Activated T-helper 17 cell treated with anti-CD3 and anti-CD28 coated beads, Interleukin-2, amount 50 U/mL, for 72 hours (primary cell): ENCODE results near the gene TMEM38A. TPM values are rescaled to one million over a fixed set of nuclear protein-coding genes. Genes with fewer than 3 reads are reported as not detected.
"Not testable (repeated sequence)": the region's sequence is repeated elsewhere in the genome, so short reads cannot be mapped to it uniquely, and the experiment has no call there.

Source experiments
- ATAC-seq: fragments of 150-1000 bp; cut with Tn5 transposase; replicated peaks from 2 replicates; pipeline ENCODE4 v1.10.0; 2021; ENCODE audit warnings: mild to moderate bottlenecking, moderate library complexity
- H3K27ac Mint-ChIP-seq: one replicate; pipeline ENCODE4 v1.8.0; 2022; ENCODE audit warnings: mixed read lengths
- H3K27me3 Mint-ChIP-seq: one replicate; pipeline ENCODE4 v1.8.0; 2022; ENCODE audit warnings: mixed read lengths
- H3K36me3 Mint-ChIP-seq: one replicate; pipeline ENCODE4 v1.8.0; 2022; ENCODE audit warnings: low read depth, mild to moderate bottlenecking, mixed read lengths
- H3K4me1 Mint-ChIP-seq: one replicate; pipeline ENCODE4 v1.8.0; 2022; ENCODE audit warnings: mixed read lengths
- H3K4me3 Mint-ChIP-seq: one replicate; pipeline ENCODE4 v1.8.0; 2022; ENCODE audit warnings: mild to moderate bottlenecking, mixed read lengths
- H3K9me3 Mint-ChIP-seq: one replicate; pipeline ENCODE4 v1.8.0; 2022; ENCODE audit warnings: mixed read lengths
- total RNA-seq, 2 donors: library from RNA; stranded (reverse); gene quantifications; one replicate each; pipeline ENCODE4 v1.2.3, GENCODE V29; 2022

TMEM38A gene
- total RNA-seq, 2 donors from 2014 or later, result 0.74 to 0.76 TPM

DNA sequence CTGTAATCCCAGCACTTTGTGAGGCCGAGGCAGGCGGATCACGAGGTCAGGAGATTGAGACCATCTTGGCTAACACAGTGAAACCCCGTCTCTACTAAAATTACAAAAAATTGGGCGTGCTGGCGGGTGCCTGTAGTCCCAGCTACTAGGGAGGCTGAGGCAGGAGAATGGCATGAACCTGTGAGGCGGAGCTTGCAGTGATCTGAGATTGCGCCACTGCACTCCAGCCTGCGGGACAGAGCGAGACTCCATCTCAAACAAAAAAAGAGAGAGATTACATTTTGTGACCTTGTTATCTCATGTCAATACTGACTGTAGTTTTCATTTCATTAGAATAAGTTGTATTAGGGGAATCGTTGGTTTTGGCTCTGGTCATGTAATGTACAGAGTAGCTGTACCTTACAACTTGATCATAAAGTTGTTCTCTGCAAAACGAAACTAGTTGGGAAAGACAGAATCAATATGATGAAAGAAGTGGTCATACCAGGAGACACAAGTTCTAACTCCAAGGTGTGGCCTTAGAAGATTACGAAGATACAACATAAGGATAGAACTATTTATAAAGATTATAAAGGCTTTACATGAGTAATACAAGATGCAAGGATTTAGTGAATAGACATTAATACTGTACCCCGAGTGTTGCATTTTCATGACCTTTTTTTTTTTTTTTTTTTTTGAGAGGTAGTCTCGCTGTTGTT is 15.3 kb downstream of the TMEM38A start:
- H3K4me1 Mint-ChIP-seq, result no peaks in the 10 kb centered on the region
- no peak overlapping the region for H3K27ac Mint-ChIP-seq
- H3K4me3 Mint-ChIP-seq, result no peak overlapping the region
- no peaks in the 10 kb centered on the region for H3K27me3 Mint-ChIP-seq
- ATAC-seq, result no peak
- H3K9me3 Mint-ChIP-seq, result no peaks in the 10 kb centered on the region
- H3K36me3 Mint-ChIP-seq, result no peaks in the 10 kb centered on the region

DNA sequence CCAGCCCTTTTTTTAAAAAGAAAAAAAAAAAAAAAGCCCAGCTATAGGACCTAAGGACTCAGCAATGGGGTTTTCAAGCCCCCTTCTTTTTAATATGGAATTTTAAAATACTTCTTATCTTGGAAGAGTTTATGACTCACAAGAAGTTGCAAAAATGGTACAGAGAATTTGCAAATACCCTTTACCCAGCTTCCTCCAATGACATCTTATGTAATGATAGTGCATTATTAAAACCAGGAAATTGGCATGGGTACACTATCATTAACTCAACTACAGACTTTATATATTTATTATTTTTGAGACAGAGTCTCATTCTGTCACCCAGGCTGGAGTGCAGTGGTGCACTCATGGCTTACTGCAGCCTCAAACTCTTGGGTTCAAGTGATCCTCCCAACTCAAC is 16.1 kb downstream of the TMEM38A start:
- ATAC-seq, result no peak
- no peaks in the 10 kb centered on the region for H3K27me3 Mint-ChIP-seq
- H3K36me3 Mint-ChIP-seq, result no peaks in the 10 kb centered on the region
- no peaks in the 10 kb centered on the region for H3K9me3 Mint-ChIP-seq
- H3K4me1 Mint-ChIP-seq, result no peaks in the 10 kb centered on the region
- H3K27ac Mint-ChIP-seq, result no peak overlapping the region
- no peak overlapping the region for H3K4me3 Mint-ChIP-seq

DNA sequence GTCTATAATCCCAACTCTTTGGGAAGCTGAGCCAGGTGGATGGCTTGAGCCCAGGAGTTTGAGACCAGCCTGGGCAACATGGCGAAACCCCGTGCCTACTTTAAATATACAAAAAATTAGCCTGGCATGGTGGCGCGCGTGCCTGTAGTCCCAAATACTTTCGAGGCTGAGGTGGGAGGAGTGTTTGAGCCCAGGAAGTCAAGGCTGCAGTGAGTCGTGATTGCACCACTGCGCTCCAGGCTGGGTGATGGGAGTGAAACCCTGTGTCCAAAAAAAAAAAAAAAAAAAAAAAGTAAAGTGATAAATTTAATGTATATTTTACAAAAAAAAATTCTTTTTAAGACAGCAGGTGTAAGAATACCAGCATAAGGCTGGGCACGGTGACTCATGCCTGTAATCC is 17.6 kb downstream of the TMEM38A start:
- H3K9me3 Mint-ChIP-seq, result no peaks in the 10 kb centered on the region
- no peak overlapping the region for H3K27ac Mint-ChIP-seq
- H3K4me3 Mint-ChIP-seq, result no peak overlapping the region
- H3K4me1 Mint-ChIP-seq, result no peaks in the 10 kb centered on the region
- no peaks in the 10 kb centered on the region for H3K36me3 Mint-ChIP-seq
- no peak for ATAC-seq
- no peaks in the 10 kb centered on the region for H3K27me3 Mint-ChIP-seq

DNA sequence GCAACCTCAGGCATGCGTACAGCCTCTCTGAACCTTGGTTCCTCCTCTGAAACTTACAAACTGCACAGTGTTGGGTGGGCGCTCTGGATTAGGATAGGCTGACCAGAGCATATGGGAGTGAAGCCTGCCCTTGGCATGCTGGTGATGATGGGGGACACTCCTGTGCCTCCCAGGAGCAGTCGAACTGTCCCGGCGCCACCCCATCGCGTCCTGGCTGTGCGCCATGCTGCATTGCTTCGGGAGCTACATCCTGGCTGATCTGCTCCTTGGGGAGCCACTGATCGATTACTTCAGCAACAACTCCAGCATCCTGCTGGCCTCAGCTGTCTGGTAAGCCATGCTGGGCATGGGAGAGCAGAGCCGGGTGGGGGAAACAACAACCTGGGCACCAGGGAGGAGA is 18.9 kb downstream of the TMEM38A start:
- Mint-ChIP-seq H3K4me1 (no peaks in the 10 kb centered on the region), H3K36me3 (no peaks in the 10 kb centered on the region), H3K27ac (no peak overlapping the region), H3K27me3 (no peaks in the 10 kb centered on the region), H3K9me3 (no peaks in the 10 kb centered on the region), H3K4me3 (no peak overlapping the region)
- ATAC-seq, result no peak

DNA sequence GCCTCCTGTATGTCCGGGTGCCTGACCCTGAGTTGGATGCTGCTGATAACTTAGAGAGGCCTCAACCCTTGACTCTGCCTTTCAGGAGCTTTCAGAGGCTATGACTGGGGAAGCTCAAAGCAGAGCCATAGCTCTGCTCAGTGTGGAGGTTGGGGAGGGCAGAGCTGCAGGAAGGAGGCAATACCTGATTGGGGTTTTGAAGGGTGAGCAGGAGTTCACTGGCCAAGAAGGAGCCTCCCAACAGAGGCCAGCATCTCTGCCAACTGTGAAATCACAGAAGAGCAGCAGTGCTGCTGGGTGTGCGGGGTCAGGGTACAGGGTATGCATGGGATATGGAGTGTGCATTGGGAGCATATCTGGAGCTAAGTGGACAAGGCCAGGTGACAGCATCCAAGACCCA is 21.6 kb downstream of the TMEM38A start:
- H3K9me3 Mint-ChIP-seq, result no peaks in the 10 kb centered on the region

DNA sequence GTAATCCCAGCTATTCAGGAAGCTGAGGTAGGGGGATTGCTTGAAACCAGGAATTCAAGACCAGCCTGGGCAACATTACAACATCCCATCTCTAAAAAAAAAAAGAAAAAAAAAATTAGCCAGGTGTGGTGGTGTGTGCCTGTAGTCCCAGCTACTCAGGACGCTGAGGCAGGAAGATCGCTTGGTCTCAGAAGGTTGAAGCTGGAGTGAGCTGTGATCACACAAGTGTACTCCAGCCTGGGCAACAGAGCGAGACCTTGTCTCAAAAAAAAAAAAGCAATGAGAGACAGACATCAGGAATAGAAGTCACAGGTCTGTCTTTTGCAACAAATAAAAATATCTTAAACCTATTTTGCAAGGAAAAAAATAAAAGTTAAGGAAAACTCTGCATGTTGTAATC is 23.3 kb downstream of the TMEM38A start:
- no peak for ATAC-seq
- H3K4me1 Mint-ChIP-seq, result no peaks in the 10 kb centered on the region
- no peaks in the 10 kb centered on the region for H3K27me3 Mint-ChIP-seq
- H3K27ac Mint-ChIP-seq, result no peak overlapping the region
- no peaks in the 10 kb centered on the region for H3K36me3 Mint-ChIP-seq
- H3K4me3 Mint-ChIP-seq, result no peak overlapping the region
- no peaks in the 10 kb centered on the region for H3K9me3 Mint-ChIP-seq

More for the DNA sequence above, 21.6 kb downstream of the TMEM38A start:
- ATAC-seq, result no peak
- Mint-ChIP-seq H3K27me3 (no peaks in the 10 kb centered on the region), H3K4me1 (no peaks in the 10 kb centered on the region), H3K36me3 (no peaks in the 10 kb centered on the region), H3K27ac (no peak overlapping the region), H3K4me3 (no peak overlapping the region)

DNA sequence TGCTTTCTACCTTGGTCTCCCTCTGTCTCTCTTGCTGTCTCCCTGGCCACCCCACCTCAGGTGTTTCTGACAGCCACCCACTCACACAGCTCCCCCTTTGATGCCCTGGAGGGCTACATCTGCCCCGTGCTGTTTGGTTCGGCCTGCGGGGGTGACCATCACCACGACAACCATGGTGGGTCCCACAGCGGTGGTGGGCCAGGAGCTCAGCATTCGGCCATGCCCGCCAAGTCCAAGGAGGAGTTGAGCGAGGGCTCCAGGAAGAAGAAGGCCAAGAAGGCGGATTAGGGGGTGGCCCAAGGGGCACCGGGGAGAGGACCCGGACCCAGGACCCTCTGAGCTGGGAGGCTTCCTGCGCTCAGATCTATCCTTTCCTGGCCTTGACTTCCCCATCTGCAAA is 27.1 kb downstream of the TMEM38A start:
- H3K4me1 Mint-ChIP-seq, result no peaks in the 10 kb centered on the region
- no peak for ATAC-seq
- no peak overlapping the region for H3K4me3 Mint-ChIP-seq
- H3K9me3 Mint-ChIP-seq, result no peaks in the 10 kb centered on the region
- H3K27ac Mint-ChIP-seq, result no peak overlapping the region
- H3K36me3 Mint-ChIP-seq, result no peaks in the 10 kb centered on the region
- H3K27me3 Mint-ChIP-seq, result no peaks in the 10 kb centered on the region

DNA sequence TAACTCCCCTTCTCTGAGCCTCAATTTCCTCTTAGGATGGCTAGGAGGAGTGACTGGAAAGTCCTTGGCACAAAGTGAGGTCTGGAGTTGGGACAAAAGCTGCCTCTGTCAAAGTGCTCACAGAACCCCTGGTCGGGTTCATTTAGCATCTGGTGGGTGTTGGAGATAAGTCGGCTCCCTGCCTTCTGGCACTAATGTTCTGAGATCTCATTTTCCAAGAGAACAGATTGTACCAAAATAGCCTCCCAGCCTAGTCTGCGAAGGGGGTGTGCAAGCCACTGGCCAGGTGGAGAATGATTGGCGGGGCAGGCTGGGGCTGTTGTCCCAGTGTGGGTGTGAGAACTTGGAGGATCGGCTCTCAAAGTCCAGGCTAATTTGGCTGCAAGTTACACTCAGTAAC is 38.0 kb downstream of the TMEM38A start:
- H3K27ac Mint-ChIP-seq, result no peak overlapping the region
- H3K36me3 Mint-ChIP-seq, result no peaks in the 10 kb centered on the region
- no peak for ATAC-seq
- H3K4me1 Mint-ChIP-seq, result no peaks in the 10 kb centered on the region
- H3K9me3 Mint-ChIP-seq, result no peaks in the 10 kb centered on the region
- H3K4me3 Mint-ChIP-seq, result no peak overlapping the region
- H3K27me3 Mint-ChIP-seq, result no peaks in the 10 kb centered on the region

DNA sequence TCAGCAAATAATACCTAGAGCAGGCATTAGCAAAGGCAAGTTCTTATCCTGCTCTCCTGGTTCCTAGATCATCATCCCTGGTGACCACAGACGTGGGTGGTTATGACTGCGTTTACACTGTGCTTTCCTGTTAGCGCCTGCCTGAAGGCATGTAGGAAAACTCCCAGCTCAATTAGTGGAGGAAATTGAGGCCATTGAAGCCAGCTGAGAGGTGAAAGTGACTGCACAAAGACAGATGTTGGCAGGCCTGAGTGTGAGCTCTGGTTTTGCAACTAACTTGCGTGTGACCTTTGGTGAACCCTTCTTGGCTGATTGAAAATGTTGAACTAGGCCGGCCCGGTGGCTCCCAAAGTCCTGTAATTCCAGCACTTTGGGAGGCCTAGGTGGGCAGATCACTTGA is 41.2 kb downstream of the TMEM38A start:
- Mint-ChIP-seq H3K9me3 (no peaks in the 10 kb centered on the region), H3K36me3 (no peaks in the 10 kb centered on the region), H3K27me3 (no peaks in the 10 kb centered on the region), H3K27ac (no peak overlapping the region), H3K4me1 (no peaks in the 10 kb centered on the region), H3K4me3 (no peak overlapping the region)
- ATAC-seq, result no peak

DNA sequence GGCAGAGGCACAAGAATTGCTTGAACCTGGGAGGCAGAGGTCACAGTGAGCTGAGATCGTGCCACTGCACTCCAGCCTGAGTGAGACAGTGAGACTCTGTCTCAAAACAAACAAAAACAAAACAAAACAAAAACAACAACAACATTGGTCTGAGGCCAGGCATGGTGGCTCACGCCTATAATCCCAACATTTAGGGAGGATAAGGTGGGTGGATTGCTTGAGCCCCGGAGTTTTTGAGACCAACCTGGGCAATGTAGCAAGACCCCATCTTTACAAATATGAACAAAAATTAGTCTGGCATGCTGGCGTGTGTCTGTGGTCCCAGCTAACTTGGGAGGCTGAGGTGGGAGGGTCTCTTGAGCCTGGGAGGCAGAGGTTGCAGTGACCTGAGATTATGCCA is 42.7 kb downstream of the TMEM38A start:
- no peaks in the 10 kb centered on the region for H3K36me3 Mint-ChIP-seq
- no peaks in the 10 kb centered on the region for H3K27me3 Mint-ChIP-seq
- no peaks in the 10 kb centered on the region for H3K9me3 Mint-ChIP-seq
- no peaks in the 10 kb centered on the region for H3K4me1 Mint-ChIP-seq
- no peak overlapping the region for H3K27ac Mint-ChIP-seq
- ATAC-seq, result no peak
- H3K4me3 Mint-ChIP-seq, result no peak overlapping the region

DNA sequence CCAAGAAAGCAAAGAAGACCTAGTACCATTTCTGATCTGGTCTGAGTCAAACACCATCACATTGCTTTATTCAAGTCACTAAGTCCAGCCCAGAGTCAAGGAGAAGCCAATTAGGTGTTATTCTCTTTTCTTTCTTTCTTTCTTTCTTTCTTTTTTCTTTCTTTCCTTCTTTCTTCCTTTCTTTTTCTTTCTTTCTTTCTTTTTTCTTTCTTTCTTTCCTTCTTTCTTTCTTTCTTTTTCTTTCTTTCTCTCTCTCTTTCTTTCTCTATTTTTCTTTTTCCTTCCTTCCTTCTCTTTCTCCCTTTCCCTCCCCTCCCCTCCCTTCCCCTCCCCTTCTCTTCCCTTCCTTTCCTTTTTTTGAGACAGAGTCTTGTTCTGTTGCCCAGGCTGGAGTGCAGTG is 49.9 kb downstream of the TMEM38A start:
- ATAC-seq, H3K27me3 Mint-ChIP-seq, H3K4me3 Mint-ChIP-seq, H3K27ac Mint-ChIP-seq, H3K36me3 Mint-ChIP-seq, H3K9me3 Mint-ChIP-seq, H3K4me1 Mint-ChIP-seq: not testable (repeated sequence)

DNA sequence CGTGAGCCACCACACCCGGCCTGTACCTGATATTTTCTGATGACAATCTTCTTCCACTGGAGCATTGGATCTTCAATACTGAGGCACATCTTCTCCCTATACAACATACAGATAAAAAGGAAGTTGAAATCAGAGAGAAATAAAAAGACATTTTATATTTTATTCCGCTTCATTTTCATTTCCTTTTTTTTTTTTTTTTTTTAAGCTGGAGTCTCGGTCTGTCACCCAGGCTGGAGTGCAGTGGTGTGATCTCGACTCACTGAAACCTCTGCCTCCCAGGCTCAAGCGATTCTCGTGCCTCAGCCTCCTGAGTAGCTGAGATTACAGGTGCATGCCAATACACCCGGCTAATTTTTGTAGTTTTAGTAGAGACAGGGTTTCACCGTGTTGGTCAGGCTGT is 51.4 kb downstream of the TMEM38A start:
- H3K27ac Mint-ChIP-seq, ATAC-seq, H3K4me3 Mint-ChIP-seq, H3K27me3 Mint-ChIP-seq, H3K36me3 Mint-ChIP-seq, H3K4me1 Mint-ChIP-seq, H3K9me3 Mint-ChIP-seq: not testable (repeated sequence)

DNA sequence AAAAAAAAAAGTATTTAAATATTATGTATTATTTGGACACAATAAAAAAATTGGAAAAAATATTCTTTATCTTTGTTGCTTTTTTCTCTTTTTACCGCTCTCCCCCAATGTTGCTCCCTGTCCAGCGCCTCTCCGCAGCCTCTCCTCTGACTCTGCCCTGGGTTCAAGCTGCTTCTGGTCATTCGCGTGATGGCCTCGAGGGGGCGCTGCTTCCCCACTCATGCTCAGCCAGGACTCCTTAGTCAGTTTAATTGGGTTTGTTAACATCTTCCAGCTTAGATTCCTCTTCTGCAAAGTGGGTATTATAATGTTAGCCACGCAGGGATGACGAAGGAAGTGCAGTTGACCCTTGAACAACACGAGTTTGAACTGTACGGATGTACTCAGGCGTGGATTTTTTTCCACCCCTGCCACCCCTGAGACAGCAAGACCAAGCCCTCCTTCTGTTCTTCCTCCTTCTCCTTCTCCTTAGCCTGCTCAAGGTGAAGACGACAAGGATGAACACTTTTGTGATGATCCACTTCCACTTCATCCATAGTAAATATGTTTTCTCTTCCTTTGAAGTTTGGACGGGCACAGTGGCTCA is 53.9 kb downstream of the TMEM38A start:
- no peaks in the 10 kb centered on the region for H3K36me3 Mint-ChIP-seq
- no peaks in the 10 kb centered on the region for H3K9me3 Mint-ChIP-seq
- peak; percentile 38 for ATAC-seq
- no peaks in the 10 kb centered on the region for H3K4me1 Mint-ChIP-seq
- H3K27ac Mint-ChIP-seq, result no peak overlapping the region
- no peak overlapping the region for H3K4me3 Mint-ChIP-seq
- peaks cover 4% of the 10 kb centered on the region for H3K27me3 Mint-ChIP-seq

DNA sequence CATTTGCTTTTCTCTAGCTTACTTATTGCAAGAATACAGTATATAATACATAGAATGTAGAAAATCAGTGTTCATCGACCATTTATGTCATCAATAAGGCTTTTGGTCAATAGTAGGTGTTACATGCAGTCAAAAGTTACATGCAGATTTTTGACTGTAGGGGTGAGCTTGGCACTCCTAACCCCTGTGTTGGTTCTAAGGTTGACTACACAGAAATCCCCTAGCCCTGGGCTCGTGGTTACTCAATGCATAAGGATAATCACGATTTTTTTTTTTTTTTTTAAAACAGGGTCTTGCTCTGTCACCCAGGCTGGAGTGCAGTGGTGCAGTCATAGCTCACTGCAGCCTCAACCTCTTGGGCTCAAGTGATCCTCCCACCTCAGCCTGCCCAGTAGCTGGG is 54.7 kb downstream of the TMEM38A start:
- Mint-ChIP-seq H3K36me3 (no peaks in the 10 kb centered on the region), H3K4me1 (no peaks in the 10 kb centered on the region), H3K4me3 (no peak overlapping the region), H3K9me3 (no peaks in the 10 kb centered on the region), H3K27me3 (peaks cover 6% of the 10 kb centered on the region), H3K27ac (no peak overlapping the region)
- ATAC-seq, result peak; percentile 50

DNA sequence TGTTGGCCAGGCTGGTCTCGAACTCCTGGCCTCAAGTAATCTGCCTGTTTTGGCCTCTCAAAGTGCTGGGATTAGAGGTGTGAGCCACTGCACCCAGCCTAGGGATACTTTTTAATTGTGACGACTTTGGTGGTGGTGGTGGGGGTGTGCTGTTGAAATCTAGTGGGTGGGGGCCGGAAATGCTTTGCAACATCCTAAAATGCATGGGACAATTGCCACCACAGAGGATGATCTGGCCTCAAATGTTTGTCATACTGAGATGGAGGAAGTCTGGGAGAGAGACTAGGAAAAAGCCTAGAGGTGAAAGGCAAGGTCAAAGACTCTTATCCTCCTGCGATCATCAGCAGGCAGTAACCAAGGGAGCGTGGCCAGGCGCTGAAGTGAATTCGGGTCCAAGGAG is 60.1 kb downstream of the TMEM38A start:
- H3K4me3 Mint-ChIP-seq, result no peak overlapping the region
- H3K36me3 Mint-ChIP-seq, result no peaks in the 10 kb centered on the region
- H3K27me3 Mint-ChIP-seq, result peaks cover 2% of the 10 kb centered on the region
- no peak for ATAC-seq
- H3K9me3 Mint-ChIP-seq, result no peaks in the 10 kb centered on the region
- no peak overlapping the region for H3K27ac Mint-ChIP-seq
- no peaks in the 10 kb centered on the region for H3K4me1 Mint-ChIP-seq

DNA sequence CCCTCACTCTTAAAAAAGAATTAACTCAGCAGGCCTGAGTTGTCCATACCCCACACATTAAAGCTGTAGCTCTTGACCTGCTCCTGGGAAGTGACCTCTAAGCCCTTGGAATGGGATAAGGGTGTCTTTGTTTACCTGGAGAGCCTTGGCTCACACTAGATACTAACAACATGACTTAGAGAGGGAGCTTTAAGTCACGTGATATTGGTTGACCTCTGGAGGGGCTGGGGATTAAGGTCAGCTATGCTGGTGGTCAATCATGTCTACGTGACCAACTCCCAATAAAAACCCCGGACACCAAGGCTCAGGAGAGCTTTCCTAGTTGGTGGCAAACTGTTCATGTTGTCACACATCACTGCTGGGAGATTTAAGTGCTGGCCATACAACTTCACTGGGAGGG is 61.7 kb downstream of the TMEM38A start:
- no peaks in the 10 kb centered on the region for H3K4me1 Mint-ChIP-seq
- H3K27ac Mint-ChIP-seq, result no peak overlapping the region
- ATAC-seq, result no peak
- H3K4me3 Mint-ChIP-seq, result no peak overlapping the region
- H3K36me3 Mint-ChIP-seq, result no peaks in the 10 kb centered on the region
- no peaks in the 10 kb centered on the region for H3K9me3 Mint-ChIP-seq
- peaks cover 2% of the 10 kb centered on the region for H3K27me3 Mint-ChIP-seq
